Caki2 (cell line): ENCODE results near the gene KRT24. TPM values are rescaled to one million over a fixed set of nuclear protein-coding genes. Genes with fewer than 3 reads are reported as not detected.
"Not testable (repeated sequence)": the region's sequence is repeated elsewhere in the genome, so short reads cannot be mapped to it uniquely, and the experiment has no call there.

Experiments used
- DNase-seq: peaks from one replicate; pipeline ENCODE4 v3.0.0-alpha.2; 2015; ENCODE audit warnings: low read depth
- in situ Hi-C: cut with HindIII; loops from 2 replicates; pipeline ENCODE4 v1.10.0; 2016; ENCODE audit warnings: low sequenced_read_pairs, low pct_unique_long_range_greater_than_20kb, mixed read lengths
- total RNA-seq: library from RNA; depleted of rRNA; stranded (reverse); fragments of >200 nt; shearing (Covaris generic); gene quantifications from 2 replicates; pipeline ENCODE4 v1.2.3, GENCODE V29; 2014; ENCODE audit warnings: low replicate concordance; rRNA removed

The KRT24 gene
- total RNA-seq, result not detected in 2 replicates

DNA sequence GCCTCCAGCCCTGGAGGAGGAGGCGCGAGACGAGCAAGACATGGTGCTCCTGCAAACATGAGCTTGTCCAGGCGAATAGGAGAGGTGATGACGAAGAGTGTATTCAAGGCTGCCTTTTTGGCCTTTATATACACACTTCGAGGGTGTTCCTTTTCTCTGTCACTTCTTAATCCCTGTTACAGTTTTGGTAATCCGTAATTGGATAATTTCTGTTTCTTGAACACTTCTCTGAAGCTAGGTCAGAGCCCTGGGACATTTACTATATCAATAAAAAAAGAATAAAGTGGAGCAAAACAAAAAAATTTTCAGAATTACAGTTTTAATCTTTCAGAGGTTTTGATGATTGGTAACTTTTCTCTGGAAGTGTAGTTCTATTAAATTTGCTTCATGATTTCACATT lies at the start of gene KRT24:
Gene KRT24, minus strand, starts transcription at position 101 of the 400 bp plus-strand sequence. Its CDS starts 59 bp downstream, at position 42.
- no peak for DNase-seq
- in situ Hi-C loops, result no loop called here

DNA sequence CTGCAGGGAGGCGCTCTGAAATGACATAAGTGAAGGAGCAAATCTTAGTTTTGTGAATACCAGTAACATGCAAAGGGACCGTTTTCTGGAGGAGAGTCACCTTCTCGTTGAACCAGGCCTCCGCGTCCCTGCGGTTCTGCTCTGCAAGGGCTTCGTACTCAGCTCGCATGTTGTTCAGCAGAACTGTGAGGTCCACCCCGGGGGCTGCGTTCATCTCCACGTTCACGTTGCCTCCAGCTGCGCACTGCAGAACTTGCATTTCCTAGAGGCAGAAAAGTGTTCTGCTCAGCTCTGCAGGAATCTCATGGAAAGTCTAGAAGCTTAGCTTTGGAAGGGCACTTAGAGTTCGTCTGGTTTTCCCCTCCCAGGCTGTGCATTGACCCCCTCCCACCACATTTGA lies 47.5 kb upstream of the KRT24 start:
- no peak for DNase-seq
- in situ Hi-C loops, result no loop called here

DNA sequence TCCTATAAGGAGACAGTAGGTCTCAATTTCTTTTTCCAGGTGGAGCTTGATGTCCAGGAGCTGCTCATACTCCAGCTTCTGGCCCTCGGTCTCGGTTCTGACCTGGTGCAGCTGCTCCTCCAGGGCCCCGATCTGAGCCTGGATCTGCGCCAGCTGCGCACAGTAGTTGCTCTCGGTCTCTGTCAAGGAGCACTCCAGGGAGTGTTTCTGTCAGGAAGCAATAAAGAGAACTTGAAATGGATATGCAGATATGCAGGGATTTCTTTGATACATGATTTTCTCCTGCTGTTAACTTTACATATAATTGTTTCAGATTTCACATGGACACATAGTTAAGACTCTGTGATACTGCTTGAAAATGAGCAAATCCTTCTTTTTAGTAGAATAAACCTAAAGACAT lies 46.8 kb upstream of the KRT24 start:
- in situ Hi-C loops, result no loop called here
- DNase-seq, result no peak

DNA sequence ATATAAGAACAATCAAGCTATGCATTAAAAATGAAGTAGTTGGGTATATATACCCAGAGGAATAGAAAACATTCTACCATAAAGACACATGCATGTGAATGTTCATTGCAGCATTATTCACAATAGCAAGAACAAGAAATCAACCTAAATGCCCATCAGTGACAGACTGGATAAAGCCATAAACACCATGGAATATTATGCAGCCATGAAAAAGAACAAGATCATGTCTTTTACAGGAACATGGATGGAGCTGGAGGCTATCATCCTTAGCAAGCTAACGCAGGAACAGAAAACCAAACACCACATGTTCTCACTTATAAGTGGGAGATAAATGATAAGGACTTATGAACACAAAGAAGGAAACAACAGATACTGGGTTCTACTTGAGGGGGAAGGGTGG lies 45.1 kb upstream of the KRT24 start:
- DNase-seq, in situ Hi-C loops: not testable (repeated sequence)

DNA sequence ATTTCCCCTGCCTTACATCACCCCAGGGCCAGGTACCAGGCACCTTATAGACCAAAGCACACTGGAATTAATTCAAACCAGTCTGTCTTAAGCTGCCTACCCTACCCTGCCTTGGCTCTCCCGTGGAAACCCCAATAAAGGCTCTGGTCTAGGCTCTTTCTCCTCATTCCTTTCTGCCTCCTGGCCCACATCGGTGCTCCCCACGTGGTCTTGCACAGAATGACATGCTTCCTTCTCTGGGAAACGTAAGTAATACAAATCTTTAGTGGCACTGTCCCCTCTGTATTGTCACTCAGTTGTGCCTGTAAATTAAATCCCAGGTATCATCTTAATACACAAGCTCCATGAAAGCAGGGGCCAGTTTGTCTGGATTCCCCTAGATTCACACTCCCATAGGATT lies 35.0 kb upstream of the KRT24 start:
- no peak for DNase-seq
- in situ Hi-C loops, result no loop called here

DNA sequence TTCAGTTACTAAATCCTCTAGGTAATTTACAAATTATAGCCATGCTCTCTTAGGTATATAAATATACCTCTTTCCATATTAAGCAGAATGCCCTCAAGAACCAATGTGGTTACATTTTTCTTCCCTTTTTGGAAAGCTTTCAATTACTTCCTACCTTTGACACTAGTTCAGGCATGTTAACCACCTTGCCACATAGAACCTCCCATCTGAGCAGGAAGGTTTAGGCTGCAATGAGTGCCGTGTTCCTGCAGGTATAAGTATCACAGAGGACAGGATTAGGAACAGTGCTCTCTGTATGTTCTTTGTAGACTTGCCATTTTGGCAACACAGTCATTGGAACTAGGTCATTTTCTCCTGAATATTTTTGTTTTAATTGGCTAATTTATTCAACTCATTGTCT lies 31.5 kb upstream of the KRT24 start:
- in situ Hi-C loops, result no loop called here
- DNase-seq, result no peak

DNA sequence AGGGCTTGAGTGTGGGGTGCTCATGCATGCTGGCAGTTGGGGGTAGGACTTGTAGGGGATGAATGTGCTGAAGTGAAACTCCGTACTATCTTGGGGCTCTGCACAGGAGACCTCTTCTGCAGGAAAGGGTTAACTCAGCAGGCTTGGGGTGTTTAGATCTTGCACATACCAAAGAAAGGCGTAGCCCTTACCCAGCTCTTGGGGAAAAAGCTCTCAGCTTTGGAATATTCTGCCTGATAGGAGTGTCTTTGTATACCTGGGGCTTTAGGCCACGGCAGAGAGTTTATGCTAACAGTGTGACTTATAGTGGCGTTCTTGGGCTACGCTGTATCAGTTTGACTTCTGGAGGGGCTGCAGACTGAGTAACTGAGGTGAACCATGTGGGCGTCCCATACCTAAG lies 30.5 kb upstream of the KRT24 start:
- no peak for DNase-seq
- in situ Hi-C loops, result no loop called here

DNA sequence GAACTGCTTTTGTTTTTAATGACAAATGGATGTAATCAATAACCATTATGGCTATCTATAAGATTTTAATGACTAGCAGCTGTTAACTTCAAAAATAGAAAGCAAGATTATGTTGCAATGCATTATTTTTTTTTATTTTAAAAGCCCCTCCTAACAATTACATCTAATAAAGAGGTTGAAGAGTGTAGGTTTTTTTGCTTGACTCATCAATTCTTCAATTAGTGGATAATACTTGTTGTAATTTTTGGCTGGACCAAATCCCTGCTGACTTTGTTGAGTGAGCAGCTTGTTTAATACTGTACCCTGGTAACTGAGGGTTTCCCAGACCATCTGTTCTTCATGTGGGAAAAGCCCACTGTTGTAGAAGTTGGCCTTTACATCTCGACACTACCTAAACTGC lies 27.4 kb upstream of the KRT24 start:
- in situ Hi-C loops, result no loop called here
- no peak for DNase-seq

DNA sequence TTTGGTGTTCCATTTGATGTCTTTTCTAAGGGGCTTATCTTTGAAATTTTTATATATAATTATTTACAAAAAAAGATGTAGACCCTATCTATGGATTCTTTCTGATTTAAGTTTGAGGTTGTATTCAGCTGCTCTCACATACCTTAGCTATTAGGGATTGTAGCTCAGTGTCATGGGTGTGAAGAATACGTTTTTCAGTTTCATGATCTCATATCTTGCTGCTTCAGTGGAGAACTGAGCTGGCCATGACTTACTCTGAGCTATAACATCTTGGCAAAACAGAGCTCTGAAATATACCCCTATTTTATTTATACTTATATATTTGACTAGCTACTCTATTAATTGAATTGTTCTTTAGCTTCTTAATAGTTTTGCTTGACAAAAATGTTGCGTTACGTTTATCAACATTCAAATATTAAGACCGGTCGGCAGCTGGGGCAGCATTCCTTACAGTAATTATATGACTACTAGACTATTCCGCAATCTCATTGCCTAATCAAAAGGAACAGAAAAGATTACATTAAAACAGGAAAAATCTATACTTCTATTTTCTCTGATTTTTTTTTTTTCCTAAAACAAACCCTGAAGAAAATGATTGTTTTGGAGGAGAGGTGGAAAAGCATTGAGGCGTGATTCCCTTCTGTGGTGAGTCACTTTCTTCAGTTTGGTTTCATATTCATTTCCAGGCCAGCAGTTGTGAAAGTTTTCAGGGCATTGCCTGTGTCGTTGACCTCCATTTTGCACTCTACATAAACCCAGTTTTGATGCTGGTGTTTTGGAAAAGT lies 24.1 kb upstream of the KRT24 start:
- DNase-seq, result peak; percentile 78
- in situ Hi-C loops, result no loop called here

DNA sequence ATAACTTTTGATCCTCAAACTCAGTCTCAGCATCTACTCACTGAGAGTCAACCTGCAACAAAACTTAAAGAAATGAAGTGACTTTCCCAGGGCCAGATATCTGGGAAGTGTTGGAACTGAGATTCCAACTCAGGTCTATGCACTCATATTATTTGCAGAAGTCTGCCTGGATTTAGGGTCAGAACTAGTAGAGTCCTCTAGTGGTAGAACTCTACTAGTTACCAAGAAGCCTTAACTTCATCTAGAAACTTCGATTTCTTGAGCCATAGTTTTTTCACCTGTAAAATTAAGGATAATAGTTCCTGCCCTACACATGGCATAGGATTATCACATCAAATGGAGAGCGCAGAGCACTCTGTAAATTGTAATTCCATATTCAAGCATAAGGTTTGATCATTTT lies 23.4 kb upstream of the KRT24 start:
- peak; percentile 31 for DNase-seq
- in situ Hi-C loops, result no loop called here

DNA sequence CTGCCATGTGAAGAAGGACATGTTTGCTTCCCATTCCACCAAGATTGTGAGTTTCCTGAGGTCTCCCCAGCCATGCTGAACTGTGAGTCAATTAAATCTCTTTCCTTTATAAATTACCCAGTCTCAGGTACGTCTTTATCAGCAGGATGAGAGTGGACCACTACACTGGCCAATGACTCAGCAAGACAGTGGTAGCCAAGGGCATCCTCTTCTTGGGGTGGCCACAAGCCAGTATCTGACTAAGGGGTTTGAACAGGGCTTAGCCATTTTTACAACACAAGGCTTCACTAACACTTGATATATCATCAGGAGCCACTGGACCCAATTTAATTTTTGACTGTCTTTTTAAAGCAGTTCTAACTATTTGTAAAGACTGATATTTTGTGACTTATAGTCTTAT lies 21.1 kb upstream of the KRT24 start:
- in situ Hi-C loops, result no loop called here
- no peak for DNase-seq

DNA sequence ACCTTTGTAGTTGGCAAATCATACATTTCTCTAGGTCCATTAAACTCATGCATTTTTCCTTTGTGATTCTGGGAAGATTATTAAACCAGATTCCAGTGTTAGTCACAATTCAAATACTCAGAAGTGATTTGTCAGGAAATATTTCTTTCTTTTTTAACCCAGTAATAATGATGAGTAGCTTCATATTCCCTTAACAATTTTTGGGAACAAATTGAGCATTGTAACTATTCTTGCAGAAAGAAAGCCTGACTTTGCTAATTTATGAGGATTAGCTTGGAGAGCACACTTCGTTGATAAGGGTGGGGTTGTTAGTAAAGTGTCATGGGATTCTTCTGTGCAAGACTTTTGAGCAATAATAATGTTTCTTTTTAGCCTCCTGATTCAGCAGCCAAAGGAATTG lies 18.7 kb upstream of the KRT24 start:
- peak; percentile 90 for DNase-seq
- in situ Hi-C loops, result no loop called here

DNA sequence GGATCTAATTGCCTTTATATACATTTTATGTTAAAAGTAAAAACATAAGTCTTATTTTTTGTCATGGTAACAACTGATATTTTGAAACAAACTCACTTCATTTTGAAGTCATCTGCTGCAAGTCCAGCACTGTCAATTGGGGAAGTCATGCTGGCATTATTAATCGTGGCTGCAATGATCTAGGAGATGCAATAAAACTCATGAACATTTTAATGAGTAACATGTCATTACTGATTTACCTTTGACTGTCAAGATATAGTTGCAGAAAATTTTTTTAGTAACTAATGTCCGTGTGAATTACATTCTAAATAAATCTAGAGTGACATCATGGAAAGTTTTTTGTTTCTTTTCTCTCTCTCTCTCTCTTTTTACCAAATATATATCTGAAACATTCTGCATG lies 17.3 kb upstream of the KRT24 start:
- peak; percentile 70 for DNase-seq
- in situ Hi-C loops, result no loop called here

DNA sequence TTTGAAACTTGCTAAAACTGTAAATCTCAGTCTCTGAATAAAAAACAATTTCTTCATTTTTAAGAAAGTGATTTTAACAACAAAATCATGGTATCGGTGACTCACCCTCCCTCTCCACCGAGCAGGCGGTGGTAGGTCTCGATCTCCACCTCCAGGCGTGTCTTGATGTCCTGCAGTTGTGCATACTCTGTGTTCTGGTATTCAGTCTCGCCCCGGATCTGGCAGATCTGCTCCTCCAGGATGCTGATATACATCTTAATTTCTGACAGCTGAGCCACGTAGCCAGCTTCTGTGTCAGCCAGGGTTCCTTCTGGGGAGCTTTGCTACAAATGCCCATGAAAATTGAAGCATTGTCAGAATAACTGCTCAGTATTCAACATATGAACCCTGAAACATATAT lies 15.4 kb upstream of the KRT24 start:
- no peak for DNase-seq
- in situ Hi-C loops, result no loop called here

DNA sequence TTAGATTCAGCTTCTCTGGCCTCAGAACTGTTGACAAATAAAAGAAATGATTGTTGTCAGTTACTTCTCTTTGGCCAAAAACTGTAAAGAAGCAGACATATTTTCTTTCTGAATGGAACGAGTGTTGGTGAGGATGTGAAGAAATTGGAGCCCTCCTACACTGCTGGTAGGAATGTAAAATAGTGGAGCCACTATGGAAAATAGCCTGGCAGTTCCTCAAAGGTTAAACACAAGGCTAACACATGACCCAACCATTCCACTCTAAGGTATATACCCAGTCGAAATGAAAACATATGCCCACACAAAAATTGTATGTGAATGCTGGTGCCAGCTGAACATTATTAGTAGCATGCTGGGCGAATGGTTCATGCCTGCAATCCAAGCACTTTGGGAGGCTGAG lies 14.2 kb upstream of the KRT24 start:
- in situ Hi-C loops, result no loop called here
- no peak for DNase-seq

DNA sequence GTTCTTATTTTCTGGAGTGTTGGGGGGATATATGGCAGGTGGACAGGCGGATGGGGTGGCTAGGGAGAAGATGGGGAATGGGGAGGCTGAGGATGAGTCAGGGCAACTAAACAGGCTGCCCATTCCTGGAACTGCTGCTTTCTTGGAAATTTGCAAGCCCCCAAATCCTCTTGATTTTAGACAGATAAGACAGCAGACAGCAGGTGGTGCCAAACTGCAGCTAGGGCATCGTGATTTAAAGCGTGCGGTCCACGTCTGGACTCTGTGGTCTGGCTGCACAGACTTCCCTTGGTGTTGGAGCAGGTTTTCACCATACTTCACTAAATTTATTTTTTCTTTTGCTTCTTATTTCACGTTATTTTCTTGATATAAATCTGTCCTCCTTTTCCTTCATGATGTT lies 10.9 kb upstream of the KRT24 start:
- in situ Hi-C loops, result no loop called here
- DNase-seq, result no peak

DNA sequence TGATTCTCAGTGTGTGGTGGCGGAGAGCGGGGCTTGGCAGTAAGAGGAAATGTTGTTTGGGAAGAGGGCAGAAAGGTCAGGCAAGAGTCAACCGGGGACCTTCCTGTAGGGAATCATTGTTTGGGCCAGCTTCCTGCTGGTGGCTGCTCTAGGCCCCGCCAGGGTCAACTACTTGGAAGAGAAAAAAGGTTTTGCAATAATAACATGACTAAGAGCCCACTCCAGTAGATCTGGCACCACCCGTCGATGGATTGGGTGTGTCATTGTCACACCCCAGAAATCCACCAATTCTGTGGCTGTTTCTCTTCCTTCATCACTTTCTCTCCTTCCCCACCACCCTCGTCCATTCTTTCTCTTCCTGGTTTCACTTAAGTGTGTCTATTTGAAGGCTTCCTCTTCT lies 4.2 kb upstream of the KRT24 start:
- in situ Hi-C loops, result no loop called here
- peak; percentile 60 for DNase-seq

DNA sequence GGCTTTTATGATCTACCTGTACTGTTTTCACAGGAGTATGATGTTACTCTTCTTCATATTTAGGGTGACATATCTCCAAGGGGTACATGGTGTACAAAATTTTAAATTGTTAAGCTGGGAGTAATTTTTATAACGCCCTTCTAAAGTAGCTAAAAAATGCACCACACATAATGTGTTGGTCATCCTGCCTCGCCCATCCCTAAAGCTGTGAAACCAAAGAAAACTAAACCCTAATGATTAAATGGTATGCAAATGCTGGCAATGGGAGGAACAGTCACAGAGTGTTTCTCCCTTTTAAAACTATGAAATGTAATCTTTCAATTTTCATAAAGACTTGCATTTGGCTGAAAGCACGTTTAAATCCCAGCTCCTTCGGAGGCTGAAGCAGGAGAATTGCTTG lies 2.0 kb upstream of the KRT24 start:
- peak; percentile 13 for DNase-seq
- in situ Hi-C loops, result no loop called here

DNA sequence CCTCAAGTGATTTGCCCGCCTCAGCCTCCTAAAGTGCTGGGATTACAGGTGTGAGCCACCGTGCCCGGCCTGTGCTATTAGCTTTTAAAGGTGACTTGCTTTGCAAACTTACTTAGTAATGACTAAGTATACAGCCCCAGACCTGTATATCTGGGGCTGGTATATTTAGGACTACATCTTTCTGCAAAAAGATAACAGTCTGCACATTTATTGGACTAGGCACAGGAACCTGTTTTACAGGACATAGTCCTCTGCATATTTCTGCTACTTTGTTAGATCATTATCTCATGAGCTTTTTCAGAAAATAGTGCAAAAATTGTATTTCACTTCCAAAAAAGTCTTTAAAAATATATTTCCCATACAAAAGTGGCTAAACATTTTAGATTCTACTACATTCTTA lies 1.3 kb downstream of the KRT24 start:
- in situ Hi-C loops, result no loop called here
- DNase-seq, result no peak

DNA sequence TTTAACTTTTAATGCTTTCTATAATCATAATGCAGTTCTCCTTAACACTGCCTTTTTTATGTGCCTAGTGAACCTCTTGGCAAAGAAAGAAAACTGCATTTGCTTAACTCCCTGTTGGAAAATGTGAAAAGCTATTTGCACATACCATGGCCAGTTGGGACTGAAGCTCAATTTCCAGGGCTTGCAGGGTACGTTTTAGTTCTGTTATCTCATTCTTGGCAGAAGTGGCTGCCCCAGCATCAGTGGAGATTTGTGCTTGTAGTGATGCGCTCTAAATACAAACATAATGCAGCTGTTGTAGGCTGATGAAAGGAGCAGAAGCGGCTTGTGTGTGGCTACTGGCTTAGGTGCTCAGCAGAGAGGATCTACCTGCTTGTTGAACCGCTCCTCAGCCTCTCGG lies 3.7 kb downstream of the KRT24 start:
- no peak for DNase-seq
- in situ Hi-C loops, result no loop called here
